Embryonic facial prominence (tissue), 1 donor: ENCODE data around the gene VKORC1.
A peak's percentile ranks its signal among the peaks of the same experiment; 100 is the strongest.

ENCODE experiments used
- DNase-seq: peaks from one replicate; pipeline ENCODE4 v3.0.0-alpha.2; 2016; ENCODE audit errors: extremely low spot score

VKORC1 gene

GRCh38 chr16:31083081-31083480 lies 11.5 kb downstream of the VKORC1 start:
- DNase-seq: no peak

GRCh38 chr16:31082368-31083045 lies 12.1 kb downstream of the VKORC1 start:
- no peak for DNase-seq

- no peak for DNase-seq
Measured at GRCh38 chr16:31081428-31082351, 12.9 kb downstream of the VKORC1 start.

- no peak for DNase-seq
Measured at GRCh38 chr16:31080756-31081419, 13.7 kb downstream of the VKORC1 start.

- no peak for DNase-seq
Measured at GRCh38 chr16:31080035-31080629, 14.5 kb downstream of the VKORC1 start.

- DNase-seq: no peak
Measured at GRCh38 chr16:31079342-31079944, 15.2 kb downstream of the VKORC1 start.

GRCh38 chr16:31078597-31079341 lies 15.8 kb downstream of the VKORC1 start:
- no peak for DNase-seq

- DNase-seq: no peak
Measured at GRCh38 chr16:31077592-31078396, 16.8 kb downstream of the VKORC1 start.

- DNase-seq: no peak
Measured at GRCh38 chr16:31077024-31077423, 17.6 kb downstream of the VKORC1 start.

GRCh38 chr16:31076319-31076718 lies 18.3 kb downstream of the VKORC1 start:
- no peak for DNase-seq

GRCh38 chr16:31074814-31075183 lies 19.8 kb downstream of the VKORC1 start:
- no peak for DNase-seq

- peak; percentile 100 for DNase-seq
Measured at GRCh38 chr16:31073970-31074813, 20.4 kb downstream of the VKORC1 start, which contains the start of the genes ZNF646 and ZNF668. Gene ZNF646, plus strand, starts transcription at chr16:31074422. Its CDS starts 1,903 bp downstream, at chr16:31076325. Gene ZNF668, minus strand, starts transcription at chr16:31074240. Its CDS starts 9,781 bp downstream, at chr16:31064459.

- peak; percentile 89 for DNase-seq
Measured at GRCh38 chr16:31073142-31073969, 21.2 kb downstream of the VKORC1 start.

- DNase-seq: no peak
Measured at GRCh38 chr16:31072540-31073141, 22.0 kb downstream of the VKORC1 start.

- no peak for DNase-seq
Measured at GRCh38 chr16:31071861-31072260, 22.7 kb downstream of the VKORC1 start.

GRCh38 chr16:31067342-31067741 lies 27.3 kb downstream of the VKORC1 start:
- no peak for DNase-seq

- no peak for DNase-seq
Measured at GRCh38 chr16:31064882-31065461, 29.6 kb downstream of the VKORC1 start.
